WTC11 (cell line): ENCODE results near the gene MSANTD2. TPM values are rescaled to one million over a fixed set of nuclear protein-coding genes. Genes with fewer than 3 reads are reported as not detected.

Experiments
- ATAC-seq: fragments of 200-7000 bp; cut with Tn5 transposase; 2 replicates; pipeline ENCODE4 v1.10.0; 2021; ENCODE audit warnings: mild to moderate bottlenecking, moderate library complexity
- CTCF ChIA-PET: fragments of 300-600 bp; sonication (Branson Sonifier 250); formaldehyde crosslinking; loops from one replicate; lab custom pipeline; 2021; ENCODE audit warnings: antibody characterized with exemption; lab: Charles Lee
- POLR2A ChIA-PET: fragments of 350-600 bp; sonication (Branson Sonifier 250); formaldehyde crosslinking; loops from one replicate; lab custom pipeline; 2021; ENCODE audit warnings: antibody characterized with exemption; lab: Charles Lee
- DNase-seq: peaks from one replicate; pipeline ENCODE4 v3.0.0; 2021; ENCODE audit warnings: low spot score
- H3K27ac Mint-ChIP-seq: 2 replicates; pipeline ENCODE4 v1.8.0; 2021; ENCODE audit warnings: mixed read lengths
- H3K27me3 Mint-ChIP-seq: 2 replicates; pipeline ENCODE4 v1.8.0; 2021; ENCODE audit warnings: low read depth, mild to moderate bottlenecking, moderate library complexity, mixed read lengths
- H3K36me3 Mint-ChIP-seq: 2 replicates; pipeline ENCODE4 v1.8.0; 2021; ENCODE audit warnings: mixed read lengths
- H3K4me1 Mint-ChIP-seq: 2 replicates; pipeline ENCODE4 v1.8.0; 2022; ENCODE audit warnings: mixed read lengths
- H3K4me3 Mint-ChIP-seq: 2 replicates; pipeline ENCODE4 v1.8.0; 2021; ENCODE audit warnings: mild to moderate bottlenecking, moderate library complexity, mixed read lengths
- H3K9me3 Mint-ChIP-seq: 2 replicates; pipeline ENCODE4 v1.8.0; 2021; ENCODE audit warnings: mixed read lengths
- AFF4 ChIP-seq: sonication (generic); formaldehyde crosslinking; IDR thresholded peaks from 2 replicates; pipeline ENCODE4 v1.8.1; 2023; ENCODE audit warnings: mild to moderate bottlenecking, missing genetic modification reagents, borderline replicate concordance
- ATF1 ChIP-seq: sonication (generic); formaldehyde crosslinking; IDR thresholded peaks from 2 replicates; pipeline ENCODE4 v1.8.1; 2023; ENCODE audit warnings: mild to moderate bottlenecking, moderate library complexity, missing genetic modification reagents
- ATF6 ChIP-seq: sonication (generic); formaldehyde crosslinking; IDR thresholded peaks from 2 replicates; pipeline ENCODE4 v1.8.1; 2023; ENCODE audit warnings: mild to moderate bottlenecking, missing genetic modification reagents
- CTCF ChIP-seq: fragments of 200-600 bp; IDR thresholded peaks from 2 replicates; pipeline ENCODE4 v1.8.0; 2022; ENCODE audit warnings: antibody characterized with exemption
- E2F1 ChIP-seq: sonication (generic); formaldehyde crosslinking; IDR thresholded peaks from 2 replicates; pipeline ENCODE4 v1.8.0; 2022; ENCODE audit warnings: mild to moderate bottlenecking, missing genetic modification reagents
- EMX1 ChIP-seq: fragments of 250-450 bp; sonication (Bioruptor Pico); IDR thresholded peaks from 2 replicates; pipeline ENCODE4 v1.8.0; 2021; ENCODE audit warnings: mild to moderate bottlenecking
- ERG ChIP-seq: fragments of 250-450 bp; sonication (Bioruptor Pico); IDR thresholded peaks from 2 replicates; pipeline ENCODE4 v1.8.0; 2021; ENCODE audit warnings: mild to moderate bottlenecking
- ETV6 ChIP-seq: sonication (generic); formaldehyde crosslinking; IDR thresholded peaks from 2 replicates; pipeline ENCODE4 v1.8.1; 2022; ENCODE audit warnings: mild to moderate bottlenecking, missing genetic modification reagents
- FOXP4 ChIP-seq: sonication (generic); formaldehyde crosslinking; IDR thresholded peaks from 2 replicates; pipeline ENCODE4 v1.8.0; 2022; ENCODE audit warnings: mild to moderate bottlenecking, missing genetic modification reagents
- HMGXB4 ChIP-seq: sonication (generic); formaldehyde crosslinking; IDR thresholded peaks from 2 replicates; pipeline ENCODE4 v1.8.1; 2023; ENCODE audit warnings: mild to moderate bottlenecking, moderate library complexity, missing genetic modification reagents
- MXD4 ChIP-seq: fragments of 250-450 bp; sonication (Bioruptor Pico); IDR thresholded peaks from 2 replicates; pipeline ENCODE4 v1.8.0; 2021; ENCODE audit warnings: mild to moderate bottlenecking, moderate library complexity, borderline replicate concordance
- NR2C2 ChIP-seq: sonication (generic); formaldehyde crosslinking; IDR thresholded peaks from 2 replicates; pipeline ENCODE4 v1.8.0; 2022; ENCODE audit warnings: mild to moderate bottlenecking, missing genetic modification reagents
- SP1 ChIP-seq: sonication (generic); formaldehyde crosslinking; conservative IDR thresholded peaks from 2 replicates; pipeline ENCODE4 v1.8.1; 2022; ENCODE audit warnings: missing genetic modification reagents
- USF2 ChIP-seq: sonication (generic); formaldehyde crosslinking; IDR thresholded peaks from 2 replicates; pipeline ENCODE4 v1.8.1; 2023; ENCODE audit warnings: mild to moderate bottlenecking, missing genetic modification reagents, moderate library complexity
- ZNF219 ChIP-seq: sonication (generic); formaldehyde crosslinking; IDR thresholded peaks from 2 replicates; pipeline ENCODE4 v1.8.0; 2023; ENCODE audit warnings: missing genetic modification reagents, mild to moderate bottlenecking, borderline replicate concordance
- ZNF317 ChIP-seq: sonication (generic); formaldehyde crosslinking; IDR thresholded peaks from 2 replicates; pipeline ENCODE4 v1.8.1; 2023; ENCODE audit warnings: low read depth, mild to moderate bottlenecking, moderate library complexity, missing genetic modification reagents, borderline replicate concordance
- ZNF396 ChIP-seq: fragments of 250-450 bp; sonication (Bioruptor Pico); IDR thresholded peaks from 2 replicates; pipeline ENCODE4 v1.8.0; 2021; ENCODE audit warnings: mild to moderate bottlenecking, moderate library complexity, borderline replicate concordance
- ZNF423 ChIP-seq: fragments of 250-450 bp; sonication (Bioruptor Pico); IDR thresholded peaks from 2 replicates; pipeline ENCODE4 v2.1.2; 2022; ENCODE audit warnings: mild to moderate bottlenecking, moderate library complexity
- ZNF512 ChIP-seq: sonication (generic); formaldehyde crosslinking; IDR thresholded peaks from 2 replicates; pipeline ENCODE4 v1.8.1; 2022; ENCODE audit warnings: missing genetic modification reagents, borderline replicate concordance
- total RNA-seq: library from RNA; stranded (reverse); gene quantifications from 3 replicates; pipeline ENCODE4 v1.2.3, GENCODE V29; 2021

The MSANTD2 gene
- total RNA-seq, 1 experiment from 2014 or later = 17.5 TPM

- ATAC-seq = no peak
- POLR2A ChIA-PET = interaction anchor here (0.8 to 1.0 kb wide), 2 partner anchors 90 to 106 kb away, joined by 3 read pairs; no protein-coding TSS in a partner anchor
- CTCF ChIA-PET = interaction anchor here (0.6 to 5.6 kb wide), 29 partner anchors 11 to 184 kb away, joined by 3 to 61 read pairs (median 7); partner anchors contain the start of genes MSANTD2, NRGN, ROBO3 and SIAE
- H3K9me3 Mint-ChIP-seq = no peaks in the 10 kb centered on the region
- peaks cover 42% of the 10 kb centered on the region for H3K4me1 Mint-ChIP-seq
- H3K4me3 Mint-ChIP-seq = peak overlapping the region; percentile 87
- peaks cover 5% of the 10 kb centered on the region; the same call in 1 of the 2 replicates for H3K36me3 Mint-ChIP-seq
- no peak overlapping the region for H3K27ac Mint-ChIP-seq
- peak; percentile 36 for DNase-seq
- peaks cover 54% of the 10 kb centered on the region for H3K27me3 Mint-ChIP-seq
- no peak for TF ChIP-seq ATF6 (CRISPR knock-in tag)
- no peak for TF ChIP-seq ZNF317 (CRISPR knock-in tag)
- TF ChIP-seq SP1 (CRISPR knock-in tag) = no peak
- TF ChIP-seq ZNF219 (CRISPR knock-in tag) = no peak
- no peak for TF ChIP-seq CTCF
- no peak for TF ChIP-seq E2F1
- no peak for TF ChIP-seq NR2C2
- TF ChIP-seq ERG (CRISPR knock-in tag) = no peak
- no peak for TF ChIP-seq MXD4 (CRISPR knock-in tag)
- no peak for TF ChIP-seq AFF4
- TF ChIP-seq FOXP4 (CRISPR knock-in tag) = no peak
- TF ChIP-seq ATF1 (CRISPR knock-in tag) = no peak
- no peak for TF ChIP-seq ETV6 (CRISPR knock-in tag)
- TF ChIP-seq ZNF423 (CRISPR knock-in tag) = peak; percentile 59; the same call in 1 of the 2 replicates
- no peak for TF ChIP-seq ZNF512 (CRISPR knock-in tag)
- TF ChIP-seq ZNF396 (CRISPR knock-in tag) = no peak
- TF ChIP-seq HMGXB4 = peak; percentile 54; the same call in 1 of the 2 replicates
- no peak for TF ChIP-seq USF2 (CRISPR knock-in tag)
- TF ChIP-seq EMX1 = peak; percentile 36; the same call in 1 of the 2 replicates
Measured at GRCh38 chr11:124762624-124763155, 37.5 kb downstream of the MSANTD2 start.
